Type B pancreatic cell (in vitro differentiated cells): ENCODE measurements around the gene TLX1. TPM values are rescaled to one million over a fixed set of nuclear protein-coding genes. Genes with fewer than 3 reads are reported as not detected.

Source experiments
- DNase-seq: peaks from one replicate; pipeline ENCODE4 v3.0.0; 2021; ENCODE audit warnings: mixed read lengths; ENCODE audit not compliant: unreplicated experiment; ENCODE audit errors: extremely low spot score
- H3K27ac Mint-ChIP-seq: 2 replicates; pipeline ENCODE4 v1.8.0; 2021; ENCODE audit warnings: mild to moderate bottlenecking, mixed read lengths
- H3K27me3 Mint-ChIP-seq: 2 replicates; pipeline ENCODE4 v1.8.0; 2021; ENCODE audit warnings: mixed read lengths
- H3K36me3 Mint-ChIP-seq: 2 replicates; pipeline ENCODE4 v1.8.0; 2021; ENCODE audit warnings: mixed read lengths
- H3K4me1 Mint-ChIP-seq: one replicate; pipeline ENCODE4 v1.8.0; 2021; ENCODE audit warnings: mixed read lengths; ENCODE audit not compliant: unreplicated experiment
- H3K4me3 Mint-ChIP-seq: 2 replicates; pipeline ENCODE4 v1.8.0; 2021; ENCODE audit warnings: mild to moderate bottlenecking, mixed read lengths
- H3K9me3 Mint-ChIP-seq: 2 replicates; pipeline ENCODE4 v1.8.0; 2021; ENCODE audit warnings: mixed read lengths
- CTCF ChIP-seq: fragments of 200-600 bp; sonication (generic); conservative IDR thresholded peaks from 2 replicates; pipeline ENCODE4 v1.5.0; 2021; ENCODE audit warnings: antibody characterized with exemption, mild to moderate bottlenecking
- total RNA-seq: library from RNA; stranded (reverse); gene quantifications from 2 replicates; pipeline ENCODE4 v1.2.1, GENCODE V29; 2021; ENCODE audit warnings: low replicate concordance

Gene TLX1
- total RNA-seq, 1 donor from 2014 or later, result 0.17 TPM

DNA sequence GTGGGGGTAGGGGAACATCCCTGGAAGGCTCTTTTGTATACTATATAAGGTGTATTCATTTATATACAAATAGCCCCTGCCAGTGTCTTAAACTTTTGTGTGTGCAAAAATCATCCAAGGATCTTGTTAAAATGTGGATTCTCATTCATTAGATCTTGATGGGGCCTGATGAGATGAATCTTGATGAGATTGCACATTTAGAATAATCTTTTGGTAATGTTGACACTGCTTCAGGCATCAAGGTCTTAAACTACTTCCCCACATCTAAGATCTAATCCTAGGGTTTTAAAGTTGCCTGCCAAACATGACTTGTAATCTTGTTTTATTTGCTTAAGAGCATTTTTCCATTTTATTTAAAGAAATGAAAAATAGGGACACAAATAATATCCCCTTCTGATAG lies 13.0 kb downstream of the TLX1 start:
- H3K36me3 Mint-ChIP-seq, result no peaks in the 10 kb centered on the region
- H3K4me1 Mint-ChIP-seq, result peaks cover 5% of the 10 kb centered on the region
- H3K9me3 Mint-ChIP-seq, result no peaks in the 10 kb centered on the region
- no peak overlapping the region for H3K4me3 Mint-ChIP-seq
- peaks cover 95% of the 10 kb centered on the region for H3K27me3 Mint-ChIP-seq
- TF ChIP-seq CTCF, result no peak
- no peak for DNase-seq
- no peak overlapping the region for H3K27ac Mint-ChIP-seq

- H3K36me3 Mint-ChIP-seq, result no peaks in the 10 kb centered on the region
- H3K9me3 Mint-ChIP-seq, result no peaks in the 10 kb centered on the region
- no peak for TF ChIP-seq CTCF
- peaks cover 5% of the 10 kb centered on the region for H3K4me1 Mint-ChIP-seq
- H3K27me3 Mint-ChIP-seq, result peaks cover 97% of the 10 kb centered on the region
- no peak overlapping the region for H3K27ac Mint-ChIP-seq
- DNase-seq, result no peak
- H3K4me3 Mint-ChIP-seq, result no peak overlapping the region
Measured at GRCh38 chr10:101145145-101145544, 14.0 kb downstream of the TLX1 start.

GRCh38 chr10:101145750-101146391 lies 14.8 kb downstream of the TLX1 start:
- Mint-ChIP-seq H3K27me3 (peaks cover 97% of the 10 kb centered on the region), H3K36me3 (no peaks in the 10 kb centered on the region), H3K4me3 (no peak overlapping the region), H3K27ac (no peak overlapping the region), H3K9me3 (no peaks in the 10 kb centered on the region), H3K4me1 (peaks cover 5% of the 10 kb centered on the region)
- TF ChIP-seq CTCF, result no peak
- no peak for DNase-seq

DNA sequence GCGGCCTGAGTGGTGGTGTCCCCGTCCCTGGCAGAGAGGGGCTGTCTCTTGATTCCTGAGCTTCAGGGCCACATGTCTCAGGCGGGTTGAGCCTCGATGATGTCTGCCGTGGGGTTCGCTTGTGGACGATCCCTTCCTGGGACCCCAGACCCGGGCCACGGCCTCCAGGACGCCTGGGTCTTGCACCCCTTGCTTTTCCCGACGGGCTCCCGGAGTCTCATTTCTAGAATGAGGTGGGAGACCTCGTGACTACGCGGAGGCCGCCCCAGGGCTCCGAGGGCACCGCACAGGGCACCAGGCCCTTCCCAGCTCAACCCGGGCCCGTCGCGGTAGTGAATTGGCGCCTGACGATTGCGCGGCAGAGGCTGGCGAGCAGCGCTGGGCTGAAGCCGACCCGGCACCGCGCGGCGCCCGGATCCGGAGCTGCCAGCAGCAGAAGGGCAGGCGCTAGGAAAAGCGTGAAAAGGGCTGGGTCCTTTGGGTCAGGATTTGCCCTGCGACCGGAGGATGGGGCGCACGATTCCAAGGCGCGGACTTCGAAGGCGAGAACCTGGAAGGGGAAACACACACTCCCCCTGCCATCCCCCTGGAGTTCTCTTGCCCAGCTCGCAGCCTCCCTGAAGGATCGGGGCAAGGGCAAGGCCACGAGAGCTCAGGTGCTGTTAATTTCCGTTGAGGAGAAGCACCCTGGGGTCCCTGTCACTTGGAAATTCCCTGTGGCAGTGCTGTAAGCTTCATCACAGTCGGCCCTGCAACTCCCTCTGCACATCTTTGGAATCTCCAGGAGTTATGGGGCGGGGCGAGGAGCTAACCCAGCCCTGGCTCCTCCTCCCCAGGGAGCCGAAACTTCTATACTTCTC lies 15.5 kb downstream of the TLX1 start:
- H3K27me3 Mint-ChIP-seq, result peaks cover 97% of the 10 kb centered on the region
- TF ChIP-seq CTCF, result no peak
- peaks cover 5% of the 10 kb centered on the region for H3K4me1 Mint-ChIP-seq
- no peak overlapping the region for H3K4me3 Mint-ChIP-seq
- H3K9me3 Mint-ChIP-seq, result no peaks in the 10 kb centered on the region
- DNase-seq, result no peak
- H3K27ac Mint-ChIP-seq, result no peak overlapping the region
- H3K36me3 Mint-ChIP-seq, result no peaks in the 10 kb centered on the region

GRCh38 chr10:101151395-101151794 lies 20.3 kb downstream of the TLX1 start:
- no peak for TF ChIP-seq CTCF
- H3K9me3 Mint-ChIP-seq, result no peaks in the 10 kb centered on the region
- H3K27ac Mint-ChIP-seq, result no peak overlapping the region
- no peaks in the 10 kb centered on the region for H3K4me1 Mint-ChIP-seq
- H3K4me3 Mint-ChIP-seq, result no peak overlapping the region
- no peaks in the 10 kb centered on the region for H3K36me3 Mint-ChIP-seq
- DNase-seq, result no peak
- peaks cover 90% of the 10 kb centered on the region for H3K27me3 Mint-ChIP-seq
